ENCODE data around the gene PCBP4. TPM values are rescaled to one million over a fixed set of nuclear protein-coding genes. Genes with fewer than 3 reads are reported as not detected.

Gene PCBP4
- total RNA-seq, 3 donors from 2014 or later = 9.8 to 12.3 (median 10.4) TPM

GRCh38 chr3:51946796-51947195, 20.5 kb downstream of the PCBP4 start:
- ATAC-seq = no peak
- H3K4me1 Mint-ChIP-seq (ENCODE audit: low read depth) = peaks cover 8% of the 10 kb centered on the region
- DNase-seq = no peak
- H3K4me3 Mint-ChIP-seq = no peak overlapping the region
- peaks cover 2% of the 10 kb centered on the region for H3K36me3 Mint-ChIP-seq (ENCODE audit: insufficient read depth)
- H3K9me3 Mint-ChIP-seq = no peaks in the 10 kb centered on the region
- H3K27me3 Mint-ChIP-seq (ENCODE audit: low read depth) = no peaks in the 10 kb centered on the region

- ATAC-seq (no peak), DNase-seq (no peak)
- H3K36me3 Mint-ChIP-seq (ENCODE audit: insufficient read depth) = peaks cover 3% of the 10 kb centered on the region
- no peak overlapping the region for H3K4me3 Mint-ChIP-seq
- H3K27me3 Mint-ChIP-seq (ENCODE audit: low read depth) = no peaks in the 10 kb centered on the region
- H3K4me1 Mint-ChIP-seq (ENCODE audit: low read depth) = peaks cover 10% of the 10 kb centered on the region
- no peaks in the 10 kb centered on the region for H3K9me3 Mint-ChIP-seq
Observed at GRCh38 chr3:51945926-51946705, 21.1 kb downstream of the PCBP4 start.

GRCh38 chr3:51945031-51945840, 22.0 kb downstream of the PCBP4 start:
- Mint-ChIP-seq H3K4me3 (no peak overlapping the region), H3K36me3 (ENCODE audit: insufficient read depth) (peaks cover 10% of the 10 kb centered on the region), H3K4me1 (ENCODE audit: low read depth) (peaks cover 18% of the 10 kb centered on the region), H3K27me3 (ENCODE audit: low read depth) (no peaks in the 10 kb centered on the region), H3K9me3 (no peaks in the 10 kb centered on the region)
- no peak for DNase-seq
- no peak for ATAC-seq

GRCh38 chr3:51944451-51945021, 22.7 kb downstream of the PCBP4 start:
- H3K27me3 Mint-ChIP-seq (ENCODE audit: low read depth) = no peaks in the 10 kb centered on the region
- no peak for ATAC-seq
- no peak overlapping the region for H3K4me3 Mint-ChIP-seq
- DNase-seq = no peak
- H3K4me1 Mint-ChIP-seq (ENCODE audit: low read depth) = peaks cover 24% of the 10 kb centered on the region
- H3K36me3 Mint-ChIP-seq (ENCODE audit: insufficient read depth) = peaks cover 10% of the 10 kb centered on the region
- no peaks in the 10 kb centered on the region for H3K9me3 Mint-ChIP-seq

GRCh38 chr3:51943451-51944391, 23.5 kb downstream of the PCBP4 start:
- ATAC-seq = no peak
- no peaks in the 10 kb centered on the region for H3K27me3 Mint-ChIP-seq (ENCODE audit: low read depth)
- peak overlapping the region; percentile 6 for H3K4me3 Mint-ChIP-seq

GRCh38 chr3:51942603-51943450, 24.4 kb downstream of the PCBP4 start:
- no peaks in the 10 kb centered on the region for H3K27me3 Mint-ChIP-seq (ENCODE audit: low read depth)
- peaks cover 23% of the 10 kb centered on the region for H3K36me3 Mint-ChIP-seq (ENCODE audit: insufficient read depth)
- peak overlapping the region; percentile 97 for H3K4me3 Mint-ChIP-seq
- peaks cover 29% of the 10 kb centered on the region for H3K4me1 Mint-ChIP-seq (ENCODE audit: low read depth)
- no peaks in the 10 kb centered on the region for H3K9me3 Mint-ChIP-seq
- ATAC-seq = peak; percentile 32 to 33
- DNase-seq = peak; percentile 56

More at GRCh38 chr3:51943451-51944391, 23.5 kb downstream of the PCBP4 start:
- no peak for DNase-seq
- H3K4me1 Mint-ChIP-seq (ENCODE audit: low read depth) = peaks cover 29% of the 10 kb centered on the region
- H3K36me3 Mint-ChIP-seq (ENCODE audit: insufficient read depth) = peaks cover 16% of the 10 kb centered on the region
- no peaks in the 10 kb centered on the region for H3K9me3 Mint-ChIP-seq

GRCh38 chr3:51941798-51942602, 25.3 kb downstream of the PCBP4 start, which contains the start of the genes PARP3 and RRP9:
Gene PARP3 (plus strand): TSS chr3:51942363. CDS start chr3:51943356, 993 bp downstream.
Gene RRP9 (minus strand): TSS chr3:51941904. CDS start chr3:51941867, 37 bp downstream.
- Mint-ChIP-seq H3K36me3 (ENCODE audit: insufficient read depth) (peaks cover 30% of the 10 kb centered on the region), H3K4me1 (ENCODE audit: low read depth) (peaks cover 29% of the 10 kb centered on the region), H3K27me3 (ENCODE audit: low read depth) (no peaks in the 10 kb centered on the region), H3K4me3 (peak within 1 kb of the TSS; percentile 97), H3K9me3 (no peaks in the 10 kb centered on the region)
- DNase-seq (peak; percentile 99), ATAC-seq (peak; percentile 92 to 93)

- H3K4me1 Mint-ChIP-seq (ENCODE audit: low read depth) = peaks cover 29% of the 10 kb centered on the region
- H3K4me3 Mint-ChIP-seq = peak overlapping the region; percentile 97
- H3K36me3 Mint-ChIP-seq (ENCODE audit: insufficient read depth) = peaks cover 36% of the 10 kb centered on the region
- DNase-seq (no peak), ATAC-seq (no peak)
- no peaks in the 10 kb centered on the region for H3K27me3 Mint-ChIP-seq (ENCODE audit: low read depth)
- H3K9me3 Mint-ChIP-seq = no peaks in the 10 kb centered on the region
Observed at GRCh38 chr3:51941463-51941797, 25.8 kb downstream of the PCBP4 start.

- Mint-ChIP-seq H3K36me3 (ENCODE audit: insufficient read depth) (peaks cover 42% of the 10 kb centered on the region), H3K4me1 (ENCODE audit: low read depth) (peaks cover 29% of the 10 kb centered on the region), H3K4me3 (peak overlapping the region; percentile 97), H3K27me3 (ENCODE audit: low read depth) (no peaks in the 10 kb centered on the region), H3K9me3 (no peaks in the 10 kb centered on the region)
- DNase-seq (no peak), ATAC-seq (no peak)
Observed at GRCh38 chr3:51940648-51941462, 26.4 kb downstream of the PCBP4 start.

GRCh38 chr3:51938780-51939425, 28.4 kb downstream of the PCBP4 start:
- H3K27me3 Mint-ChIP-seq (ENCODE audit: low read depth) = no peaks in the 10 kb centered on the region
- peaks cover 29% of the 10 kb centered on the region for H3K4me1 Mint-ChIP-seq (ENCODE audit: low read depth)
- DNase-seq (no peak), ATAC-seq (no peak)
- peak overlapping the region; percentile 17 for H3K4me3 Mint-ChIP-seq
- H3K36me3 Mint-ChIP-seq (ENCODE audit: insufficient read depth) = peaks cover 44% of the 10 kb centered on the region
- no peaks in the 10 kb centered on the region for H3K9me3 Mint-ChIP-seq

GRCh38 chr3:51937611-51938450, 29.4 kb downstream of the PCBP4 start:
- DNase-seq (no peak), ATAC-seq (no peak)
- Mint-ChIP-seq H3K9me3 (no peaks in the 10 kb centered on the region), H3K36me3 (ENCODE audit: insufficient read depth) (peaks cover 50% of the 10 kb centered on the region), H3K4me1 (ENCODE audit: low read depth) (peaks cover 25% of the 10 kb centered on the region), H3K27me3 (ENCODE audit: low read depth) (no peaks in the 10 kb centered on the region), H3K4me3 (no peak overlapping the region)
